D341Med (cell line): ENCODE measurements around the gene LCP2.

Experiments used
- DNase-seq: peaks from one replicate; pipeline ENCODE4 v3.0.0; 2012; ENCODE audit warnings: low spot score

The LCP2 gene

GRCh38 chr5:170296036-170296934, 1.3 kb downstream of the LCP2 start:
- no peak for DNase-seq

GRCh38 chr5:170294556-170294955, 3.0 kb downstream of the LCP2 start:
- DNase-seq, result no peak

- no peak for DNase-seq
These were observed 3.5 kb downstream of the LCP2 start for GRCh38 chr5:170294057-170294456.

GRCh38 chr5:170293273-170293672, 4.3 kb downstream of the LCP2 start:
- DNase-seq, result no peak

GRCh38 chr5:170292179-170293104, 5.1 kb downstream of the LCP2 start:
- no peak for DNase-seq

- no peak for DNase-seq
These were observed 7.1 kb downstream of the LCP2 start for GRCh38 chr5:170290498-170290897.

- DNase-seq, result no peak
These were observed 7.8 kb downstream of the LCP2 start for GRCh38 chr5:170289764-170290163.

- no peak for DNase-seq
These were observed 8.5 kb downstream of the LCP2 start for GRCh38 chr5:170289121-170289520.

GRCh38 chr5:170288551-170288950, 9.0 kb downstream of the LCP2 start:
- no peak for DNase-seq

GRCh38 chr5:170288151-170288550, 9.4 kb downstream of the LCP2 start:
- DNase-seq, result no peak

GRCh38 chr5:170287532-170287931, 10.0 kb downstream of the LCP2 start:
- no peak for DNase-seq

- DNase-seq, result no peak
These were observed 11.1 kb downstream of the LCP2 start for GRCh38 chr5:170286386-170286925.

GRCh38 chr5:170285181-170285580, 12.4 kb downstream of the LCP2 start:
- no peak for DNase-seq

- no peak for DNase-seq
These were observed 13.3 kb downstream of the LCP2 start for GRCh38 chr5:170284231-170284630.

GRCh38 chr5:170283296-170283695, 14.3 kb downstream of the LCP2 start:
- DNase-seq, result no peak

- no peak for DNase-seq
These were observed 17.5 kb downstream of the LCP2 start for GRCh38 chr5:170280011-170280493.

- DNase-seq, result no peak
These were observed 18.1 kb downstream of the LCP2 start for GRCh38 chr5:170279459-170279817.

- no peak for DNase-seq
These were observed 18.7 kb downstream of the LCP2 start for GRCh38 chr5:170278611-170279458.

- no peak for DNase-seq
These were observed 19.7 kb downstream of the LCP2 start for GRCh38 chr5:170277867-170278281.

- no peak for DNase-seq
These were observed 21.4 kb downstream of the LCP2 start for GRCh38 chr5:170276140-170276539.

GRCh38 chr5:170275376-170275994, 22.1 kb downstream of the LCP2 start:
- no peak for DNase-seq
